ENCODE measurements around the gene STXBP5. TPM values are rescaled to one million over a fixed set of nuclear protein-coding genes. Genes with fewer than 3 reads are reported as not detected.
A peak's percentile ranks its signal among the peaks of the same experiment; 100 is the strongest.

STXBP5 gene
- total and polyA plus RNA-seq, 2 of the 4 experiments (the other 2 are of a cell fraction): 13.2 to 46.4 TPM

GRCh38 chr6:147227770-147228320, 23.6 kb downstream of the STXBP5 start:
- H3K4me2 ChIP-seq (ENCODE audit: low read depth, low read length): no peak overlapping the region
- CTCF ChIA-PET: no interaction called here

More at GRCh38 chr6:147227770-147228320, 23.6 kb downstream of the STXBP5 start:
- ATAC-seq (ENCODE audit: low read depth) (no peak), DNase-seq (peak; percentile 3)
- in situ Hi-C loops (cut with MboI; ENCODE audit: low sequenced_read_pairs) (no loop called here), dilution Hi-C loops (cut with HindIII; ENCODE audit: low sequenced_read_pairs, unreplicated experiment) (no loop called here), intact Hi-C loops (cut with micrococcal nuclease) (no loop called here)
- Histone ChIP-seq H4K20me1 (ENCODE audit: insufficient read depth, low read length) (peaks cover 3% of the 10 kb centered on the region; the same call in 1 of the 2 replicates), H3K4ac (ENCODE audit: low read depth, low read length) (no peak overlapping the region), H2BK20ac (ENCODE audit: low read depth, low read length) (no peak overlapping the region), H3K27ac (ENCODE audit: insufficient read depth, low read length) (no peak overlapping the region), H3K4me3 (ENCODE audit: insufficient read depth, low read depth, low read length) (no peak overlapping the region), H3K4me1 (ENCODE audit: control insufficient read depth, insufficient read depth, low read length) (peaks cover 3% of the 10 kb centered on the region; the same call in 1 of the 2 replicates), H2AK5ac (ENCODE audit: low read depth, low read length) (no peak overlapping the region), H2BK15ac (ENCODE audit: low read depth, low read length) (no peak overlapping the region), H4K8ac (ENCODE audit: low read depth in 2 of 2, low read length in 2 of 2) (no peak overlapping the region), H3K27me3 (ENCODE audit: control insufficient read depth, insufficient read depth, low read length) (no peaks in the 10 kb centered on the region), H2BK120ac (ENCODE audit: low read depth, low read length) (no peak overlapping the region), H4K91ac (ENCODE audit: insufficient read depth, low read depth, low read length) (no peak overlapping the region), H2AK9ac (replicated peaks; ENCODE audit: low read depth, low read length, poor library complexity) (no peak overlapping the region), H3K36me3 (ENCODE audit: control insufficient read depth, insufficient read depth, low read length) (peaks cover 4% of the 10 kb centered on the region), H3K23ac (ENCODE audit: low read depth, low read length) (no peak overlapping the region), H4K5ac (ENCODE audit: low read depth, low read length) (no peak overlapping the region), H2BK5ac (ENCODE audit: low read depth, low read length, poor library complexity, severe bottlenecking) (no peak overlapping the region), H3K9me3 (ENCODE audit: control insufficient read depth, insufficient read depth, low read length) (no peaks in the 10 kb centered on the region), H3K18ac (ENCODE audit: low read depth, low read length) (no peak overlapping the region), H3K9me1 (ENCODE audit: insufficient read depth, low read length) (no peaks in the 10 kb centered on the region), H3K14ac (replicated peaks; ENCODE audit: low read depth, low read length) (no peak overlapping the region), H3K56ac (ENCODE audit: extremely low read depth, insufficient read depth, low read length) (no peak overlapping the region), H3K9ac (ENCODE audit: low read depth, low read length) (no peak overlapping the region), H3K79me1 (ENCODE audit: low read depth in 1 of 2, low read length in 2 of 2) (peaks cover 23 to 40% of the 10 kb centered on the region in 2 experiments), H2AFZ (replicated peaks; ENCODE audit: low read length, poor library complexity) (no peak overlapping the region)
- WGBS, 2 experiments (ENCODE audit: extremely low coverage in 2 of 2, insufficient read length in 1 of 2): no CpG with 5 or more reads among the region's 1 CpG
- TF ChIP-seq CHD1 (IDR thresholded peaks at IDR 0.05; ENCODE audit: low read depth, low read length): no peak
- no peak for TF ChIP-seq BHLHE40 (IDR thresholded peaks at IDR 0.05; ENCODE audit: low read depth, low read length)
- TF ChIP-seq RCOR1 (IDR thresholded peaks at IDR 0.05; ENCODE audit: insufficient replicate concordance, low read length): no peak
- TF ChIP-seq, protein P1, sequence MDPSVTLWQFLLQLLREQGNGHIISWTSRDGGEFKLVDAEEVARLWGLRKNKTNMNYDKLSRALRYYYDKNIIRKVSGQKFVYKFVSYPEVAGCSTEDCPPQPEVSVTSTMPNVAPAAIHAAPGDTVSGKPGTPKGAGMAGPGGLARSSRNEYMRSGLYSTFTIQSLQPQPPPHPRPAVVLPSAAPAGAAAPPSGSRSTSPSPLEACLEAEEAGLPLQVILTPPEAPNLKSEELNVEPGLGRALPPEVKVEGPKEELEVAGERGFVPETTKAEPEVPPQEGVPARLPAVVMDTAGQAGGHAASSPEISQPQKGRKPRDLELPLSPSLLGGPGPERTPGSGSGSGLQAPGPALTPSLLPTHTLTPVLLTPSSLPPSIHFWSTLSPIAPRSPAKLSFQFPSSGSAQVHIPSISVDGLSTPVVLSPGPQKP (IDR thresholded peaks at IDR 0.05; ENCODE audit: borderline replicate concordance, low read depth, low read length): no peak
- no peak for TF ChIP-seq POLR2A (IDR thresholded peaks at IDR 0.05; ENCODE audit: low read depth, low read length)
- no peak for TF ChIP-seq MAZ (IDR thresholded peaks at IDR 0.05; ENCODE audit: borderline replicate concordance, low read depth, low read length)
- POLR2A ChIA-PET (ENCODE audit: unreplicated experiment): no interaction called here
- no TSS peak for BruUV-seq (replicated peaks)

Measured in IMR-90 (cell line).